HL-60 (cell line): ENCODE results near the gene CCDC154.
A peak's percentile ranks its signal among the peaks of the same experiment; 100 is the strongest.

ENCODE experiments used
- DNase-seq, 2 experiments: peaks; one replicate each; pipeline ENCODE4 v3.0.0-alpha.2; 2010 to 2020; ENCODE audit warnings: low read depth in 1 of 2, low spot score in 1 of 2
- H3K27ac ChIP-seq: fragments of 250-450 bp; sonication (Bioruptor Pico); replicated peaks from 2 replicates; pipeline ENCODE4 v1.5.1; 2020; ENCODE audit warnings: mild to moderate bottlenecking, moderate library complexity
- H3K27me3 ChIP-seq: fragments of 250-450 bp; sonication (Bioruptor Pico); 2 replicates; pipeline ENCODE4 v1.5.1; 2021; ENCODE audit warnings: mild to moderate bottlenecking, moderate library complexity; ENCODE audit not compliant: insufficient read depth, poor library complexity, severe bottlenecking
- H3K4me3 ChIP-seq: replicated peaks from 2 replicates; pipeline ENCODE4 v1.5.1; 2011; ENCODE audit warnings: mild to moderate bottlenecking, control low read depth, low read length; ENCODE audit not compliant: insufficient read depth
- CTCF ChIP-seq: IDR thresholded peaks from one replicate; pipeline ENCODE4 v1.5.1; 2011; ENCODE audit warnings: low read length, control low read depth, inconsistent platforms; ENCODE audit not compliant: insufficient read depth
- GABPA ChIP-seq: IDR thresholded peaks from 2 replicates; pipeline ENCODE4 v1.6.1; 2012; ENCODE audit warnings: low read depth
- POLR2AphosphoS5 ChIP-seq: IDR thresholded peaks from 2 replicates; pipeline ENCODE4 v1.6.1; 2012; ENCODE audit warnings: low read depth
- SPI1 ChIP-seq: IDR thresholded peaks from 2 replicates; pipeline ENCODE4 v1.6.1; 2012; ENCODE audit warnings: low read depth, mild to moderate bottlenecking, borderline replicate concordance
- long read RNA-seq: library from polyadenylated mRNA; unstranded; transcript quantifications from one replicate; pipeline ENCODE4 v2.0.0, GENCODE V29; 2020
- TF ChIP-seq, protein P1 (sequence below): IDR thresholded peaks from 2 replicates; pipeline ENCODE4 v1.6.1; 2012; ENCODE audit warnings: low read depth; ENCODE audit not compliant: insufficient replicate concordance

The CCDC154 gene, protein sequence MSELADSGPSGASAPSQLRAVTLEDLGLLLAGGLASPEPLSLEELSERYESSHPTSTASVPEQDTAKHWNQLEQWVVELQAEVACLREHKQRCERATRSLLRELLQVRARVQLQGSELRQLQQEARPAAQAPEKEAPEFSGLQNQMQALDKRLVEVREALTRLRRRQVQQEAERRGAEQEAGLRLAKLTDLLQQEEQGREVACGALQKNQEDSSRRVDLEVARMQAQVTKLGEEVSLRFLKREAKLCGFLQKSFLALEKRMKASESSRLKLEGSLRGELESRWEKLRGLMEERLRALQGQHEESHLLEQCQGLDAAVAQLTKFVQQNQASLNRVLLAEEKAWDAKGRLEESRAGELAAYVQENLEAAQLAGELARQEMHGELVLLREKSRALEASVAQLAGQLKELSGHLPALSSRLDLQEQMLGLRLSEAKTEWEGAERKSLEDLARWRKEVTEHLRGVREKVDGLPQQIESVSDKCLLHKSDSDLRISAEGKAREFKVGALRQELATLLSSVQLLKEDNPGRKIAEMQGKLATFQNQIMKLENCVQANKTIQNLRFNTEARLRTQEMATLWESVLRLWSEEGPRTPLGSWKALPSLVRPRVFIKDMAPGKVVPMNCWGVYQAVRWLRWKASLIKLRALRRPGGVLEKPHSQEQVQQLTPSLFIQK
- long read RNA-seq: 0 reads

- H3K27me3 ChIP-seq: no peaks in the 10 kb centered on the region
- H3K4me3 ChIP-seq: no peak within 1 kb of the TSS
- no peak for DNase-seq
- TF ChIP-seq SPI1: no peak
- TF ChIP-seq, protein P1, sequence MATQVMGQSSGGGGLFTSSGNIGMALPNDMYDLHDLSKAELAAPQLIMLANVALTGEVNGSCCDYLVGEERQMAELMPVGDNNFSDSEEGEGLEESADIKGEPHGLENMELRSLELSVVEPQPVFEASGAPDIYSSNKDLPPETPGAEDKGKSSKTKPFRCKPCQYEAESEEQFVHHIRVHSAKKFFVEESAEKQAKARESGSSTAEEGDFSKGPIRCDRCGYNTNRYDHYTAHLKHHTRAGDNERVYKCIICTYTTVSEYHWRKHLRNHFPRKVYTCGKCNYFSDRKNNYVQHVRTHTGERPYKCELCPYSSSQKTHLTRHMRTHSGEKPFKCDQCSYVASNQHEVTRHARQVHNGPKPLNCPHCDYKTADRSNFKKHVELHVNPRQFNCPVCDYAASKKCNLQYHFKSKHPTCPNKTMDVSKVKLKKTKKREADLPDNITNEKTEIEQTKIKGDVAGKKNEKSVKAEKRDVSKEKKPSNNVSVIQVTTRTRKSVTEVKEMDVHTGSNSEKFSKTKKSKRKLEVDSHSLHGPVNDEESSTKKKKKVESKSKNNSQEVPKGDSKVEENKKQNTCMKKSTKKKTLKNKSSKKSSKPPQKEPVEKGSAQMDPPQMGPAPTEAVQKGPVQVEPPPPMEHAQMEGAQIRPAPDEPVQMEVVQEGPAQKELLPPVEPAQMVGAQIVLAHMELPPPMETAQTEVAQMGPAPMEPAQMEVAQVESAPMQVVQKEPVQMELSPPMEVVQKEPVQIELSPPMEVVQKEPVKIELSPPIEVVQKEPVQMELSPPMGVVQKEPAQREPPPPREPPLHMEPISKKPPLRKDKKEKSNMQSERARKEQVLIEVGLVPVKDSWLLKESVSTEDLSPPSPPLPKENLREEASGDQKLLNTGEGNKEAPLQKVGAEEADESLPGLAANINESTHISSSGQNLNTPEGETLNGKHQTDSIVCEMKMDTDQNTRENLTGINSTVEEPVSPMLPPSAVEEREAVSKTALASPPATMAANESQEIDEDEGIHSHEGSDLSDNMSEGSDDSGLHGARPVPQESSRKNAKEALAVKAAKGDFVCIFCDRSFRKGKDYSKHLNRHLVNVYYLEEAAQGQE: no peak
- TF ChIP-seq POLR2AphosphoS5: peak; percentile 48; the same call in 1 of the 2 replicates
- TF ChIP-seq GABPA: no peak
- TF ChIP-seq CTCF: no peak
- H3K27ac ChIP-seq: no peak within 1 kb of the TSS
Measured at GRCh38 chr16:1443980-1444729, at the start of gene CCDC154. Gene CCDC154, minus strand, starts transcription at chr16:1444556. Its CDS starts 234 bp downstream, at chr16:1444322.

DNA sequence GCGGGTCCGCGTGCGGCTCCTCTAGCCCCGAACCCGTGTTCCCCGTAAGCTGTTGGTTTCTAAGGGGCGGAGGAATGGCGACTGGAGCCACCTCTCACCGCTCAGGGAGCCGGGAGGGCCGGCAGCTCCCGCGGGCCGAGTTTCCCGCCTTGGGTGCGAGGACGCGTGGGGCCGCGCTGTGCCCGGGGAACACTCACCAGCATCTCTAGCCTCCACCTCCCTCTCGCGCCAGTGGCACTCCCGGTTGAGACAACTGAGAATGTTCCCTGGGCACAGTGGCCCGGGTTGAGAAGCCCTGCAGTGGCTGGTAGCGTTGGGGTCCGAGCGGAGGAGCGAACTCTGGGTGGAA is 49.4 kb upstream of the CCDC154 start:
- H3K27ac ChIP-seq: peak overlapping the region; percentile 99
- TF ChIP-seq CTCF (no peak), POLR2AphosphoS5 (no peak), GABPA (no peak), SPI1 (no peak)
- TF ChIP-seq, protein P1: no peak
- peak overlapping the region; percentile 71 for H3K4me3 ChIP-seq
- H3K27me3 ChIP-seq: no peaks in the 10 kb centered on the region
- no peak for DNase-seq

GRCh38 chr16:1492923-1493745 is 48.8 kb upstream of the CCDC154 start, which contains the start of gene TELO2:
Gene TELO2, plus strand, starts transcription at chr16:1493360. Its CDS starts 922 bp downstream, at chr16:1494282.
- Histone ChIP-seq H3K4me3 (peak within 1 kb of the TSS; percentile 71), H3K27ac (peak within 1 kb of the TSS; percentile 99), H3K27me3 (no peaks in the 10 kb centered on the region)
- no peak for TF ChIP-seq SPI1
- TF ChIP-seq GABPA: no peak
- peak; percentile 58; the same call in 1 of the 2 replicates for TF ChIP-seq POLR2AphosphoS5
- DNase-seq: peak; percentile 78 to 81
